SK-N-SH treated with all-trans-retinoic acid at 6 μM for 48 hours (cell line): Measurements from ENCODE around the gene SUGP1.
A peak's percentile ranks its signal among the peaks of the same experiment; 100 is the strongest.

Experiments
- ATAC-seq: fragments of 200-7000 bp; cut with Tn5 transposase; 3 replicates; pipeline ENCODE4 v1.9.1; 2020; ENCODE audit warnings: mild to moderate bottlenecking, moderate library complexity
- ARNTL ChIP-seq: fragments of 450-650 bp; formaldehyde crosslinking; IDR thresholded peaks from 2 replicates; pipeline ENCODE4 v1.5.0; 2020; ENCODE audit warnings: low read depth, mild to moderate bottlenecking, moderate library complexity, borderline replicate concordance
- CREB5 ChIP-seq: fragments of 250-450 bp; sonication (Bioruptor Pico); IDR thresholded peaks from 2 replicates; pipeline ENCODE4 v1.5.1; 2020; ENCODE audit warnings: low read depth, mild to moderate bottlenecking, moderate library complexity
- CSDC2 ChIP-seq: fragments of 250-450 bp; sonication (Bioruptor Pico); IDR thresholded peaks from 2 replicates; pipeline ENCODE4 v1.5.0; 2020; ENCODE audit warnings: mild to moderate bottlenecking, moderate library complexity
- CSRNP3 ChIP-seq: fragments of 250-450 bp; sonication (Bioruptor Pico); IDR thresholded peaks from 2 replicates; pipeline ENCODE4 v1.5.1; 2021; ENCODE audit warnings: mild to moderate bottlenecking, moderate library complexity
- ESRRG ChIP-seq: fragments of 250-450 bp; sonication (Bioruptor Pico); IDR thresholded peaks from 2 replicates; pipeline ENCODE4 v1.6.1; 2021; ENCODE audit warnings: mild to moderate bottlenecking
- GLIS3 ChIP-seq: fragments of 250-450 bp; sonication (Bioruptor Pico); IDR thresholded peaks from 2 replicates; pipeline ENCODE4 v1.5.0; 2020; ENCODE audit warnings: mild to moderate bottlenecking, moderate library complexity
- ISL1 ChIP-seq: fragments of 250-450 bp; sonication (Bioruptor Pico); IDR thresholded peaks from 2 replicates; pipeline ENCODE4 v2.1.2; 2022; ENCODE audit warnings: mild to moderate bottlenecking, moderate library complexity
- OSR1 ChIP-seq: fragments of 250-450 bp; sonication (Bioruptor Pico); IDR thresholded peaks from 2 replicates; pipeline ENCODE4 v1.8.0; 2022; ENCODE audit warnings: moderate library complexity, mild to moderate bottlenecking, inconsistent platforms
- PATZ1 ChIP-seq: fragments of 250-450 bp; sonication (Bioruptor Pico); IDR thresholded peaks from 2 replicates; pipeline ENCODE4 v1.8.0; 2020; ENCODE audit warnings: mild to moderate bottlenecking, moderate library complexity, borderline replicate concordance
- POU6F1 ChIP-seq: fragments of 250-450 bp; sonication (Bioruptor Pico); IDR thresholded peaks from 2 replicates; pipeline ENCODE4 v1.8.0; 2021; ENCODE audit warnings: low read depth, mild to moderate bottlenecking, moderate library complexity, borderline replicate concordance
- PPARA ChIP-seq: fragments of 250-450 bp; sonication (Bioruptor Pico); IDR thresholded peaks from 2 replicates; pipeline ENCODE4 v1.5.0; 2020; ENCODE audit warnings: mild to moderate bottlenecking, borderline replicate concordance
- RARB ChIP-seq: fragments of 250-450 bp; sonication (Bioruptor Pico); IDR thresholded peaks from 2 replicates; pipeline ENCODE4 v1.8.0; 2021; ENCODE audit warnings: mild to moderate bottlenecking, moderate library complexity
- SNAI2 ChIP-seq: fragments of 250-450 bp; sonication (Bioruptor Pico); IDR thresholded peaks from 2 replicates; pipeline ENCODE4 v1.5.0; 2020; ENCODE audit warnings: mild to moderate bottlenecking, moderate library complexity
- TCF4 ChIP-seq: fragments of 250-450 bp; sonication (Bioruptor Pico); IDR thresholded peaks from 2 replicates; pipeline ENCODE4 v1.8.0; 2021; ENCODE audit warnings: mild to moderate bottlenecking, moderate library complexity, borderline replicate concordance
- TOX ChIP-seq: fragments of 250-450 bp; sonication (Bioruptor Pico); IDR thresholded peaks from 2 replicates; pipeline ENCODE4 v1.8.0; 2021; ENCODE audit warnings: mild to moderate bottlenecking, moderate library complexity, borderline replicate concordance
- ZC3H10 ChIP-seq: fragments of 250-450 bp; sonication (Bioruptor Pico); IDR thresholded peaks from 2 replicates; pipeline ENCODE4 v1.5.1; 2021; ENCODE audit warnings: mild to moderate bottlenecking, moderate library complexity
- ZFP3 ChIP-seq: fragments of 250-450 bp; sonication (Bioruptor Pico); IDR thresholded peaks from 2 replicates; pipeline ENCODE4 v1.5.0; 2020; ENCODE audit warnings: mild to moderate bottlenecking, moderate library complexity
- ZFP30 ChIP-seq: fragments of 450-650 bp; formaldehyde crosslinking; IDR thresholded peaks from 2 replicates; pipeline ENCODE4 v1.5.0; 2022; ENCODE audit warnings: mild to moderate bottlenecking, moderate library complexity
- ZNF565 ChIP-seq: fragments of 450-650 bp; formaldehyde crosslinking; conservative IDR thresholded peaks from 2 replicates; pipeline ENCODE4 v1.5.0; 2020; ENCODE audit warnings: low read depth, mild to moderate bottlenecking, moderate library complexity
- ZNF70 ChIP-seq: fragments of 450-650 bp; formaldehyde crosslinking; IDR thresholded peaks from 2 replicates; pipeline ENCODE4 v1.5.0; 2020; ENCODE audit warnings: mild to moderate bottlenecking, moderate library complexity
- ZNF8 ChIP-seq: fragments of 450-650 bp; formaldehyde crosslinking; IDR thresholded peaks from 2 replicates; pipeline ENCODE4 v1.5.0; 2020; ENCODE audit warnings: mild to moderate bottlenecking, moderate library complexity

The SUGP1 gene

GRCh38 chr19:19259741-19260140 lies 60.6 kb downstream of the SUGP1 start:
- TF ChIP-seq TOX (CRISPR knock-in tag) (no peak), RARB (CRISPR knock-in tag) (no peak), PPARA (CRISPR knock-in tag) (no peak), CSDC2 (CRISPR knock-in tag) (no peak), ISL1 (no peak), OSR1 (no peak), CSRNP3 (no peak), GLIS3 (CRISPR knock-in tag) (no peak)
- peak; percentile 74 for ATAC-seq

DNA sequence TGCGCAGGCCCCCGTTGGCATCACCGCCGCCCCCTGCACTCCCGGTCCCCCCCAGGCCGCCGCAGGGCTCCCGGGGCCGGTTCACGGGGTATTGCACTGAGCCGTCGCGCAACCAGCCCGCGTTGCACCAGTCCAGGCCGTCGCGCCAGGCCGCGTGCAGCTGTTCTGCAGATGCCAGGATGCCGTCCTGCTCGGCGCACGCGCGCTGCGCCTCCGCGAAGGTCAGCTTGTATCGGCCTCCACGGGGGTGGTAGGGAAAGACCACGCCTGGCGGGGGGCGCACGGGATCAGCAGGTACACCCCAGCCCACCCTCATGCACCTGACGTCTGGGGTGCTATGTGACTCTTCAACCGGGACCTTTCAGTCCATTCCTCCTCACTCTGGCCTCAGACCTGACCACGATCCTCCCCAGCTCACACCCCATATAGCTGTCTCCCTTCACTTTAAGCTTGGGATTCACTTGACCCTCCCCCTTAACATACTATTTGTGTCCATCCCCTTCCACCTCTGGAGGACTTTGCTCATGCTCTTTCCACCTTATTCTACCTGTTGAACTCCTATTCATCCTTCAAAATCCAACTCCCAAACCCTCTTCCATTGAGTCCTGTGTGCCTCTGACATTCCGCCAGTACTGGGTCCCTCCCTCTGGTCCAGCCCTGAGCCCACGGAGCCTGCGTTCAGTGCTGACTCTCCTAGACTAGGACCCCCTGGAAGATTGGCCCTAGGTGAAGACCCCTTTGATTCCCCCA lies 61.5 kb downstream of the SUGP1 start:
- TF ChIP-seq ZFP3 (peak; percentile 92), GLIS3 (CRISPR knock-in tag) (no peak)
- ATAC-seq = no peak

GRCh38 chr19:19257836-19258588 lies 62.3 kb downstream of the SUGP1 start:
- no peak for TF ChIP-seq ZFP30 (CRISPR knock-in tag)
- no peak for TF ChIP-seq POU6F1 (CRISPR knock-in tag)
- no peak for TF ChIP-seq ARNTL
- no peak for TF ChIP-seq SNAI2 (CRISPR knock-in tag)
- TF ChIP-seq CSRNP3 = no peak
- no peak for TF ChIP-seq ZNF70 (CRISPR knock-in tag)
- no peak for TF ChIP-seq RARB (CRISPR knock-in tag)
- TF ChIP-seq ZNF8 (CRISPR knock-in tag) = no peak
- no peak for TF ChIP-seq ZC3H10 (CRISPR knock-in tag)
- no peak for TF ChIP-seq TCF4 (CRISPR knock-in tag)
- TF ChIP-seq ESRRG (CRISPR knock-in tag) = no peak
- no peak for TF ChIP-seq ISL1
- TF ChIP-seq ZFP3 = no peak
- ATAC-seq = no peak

DNA sequence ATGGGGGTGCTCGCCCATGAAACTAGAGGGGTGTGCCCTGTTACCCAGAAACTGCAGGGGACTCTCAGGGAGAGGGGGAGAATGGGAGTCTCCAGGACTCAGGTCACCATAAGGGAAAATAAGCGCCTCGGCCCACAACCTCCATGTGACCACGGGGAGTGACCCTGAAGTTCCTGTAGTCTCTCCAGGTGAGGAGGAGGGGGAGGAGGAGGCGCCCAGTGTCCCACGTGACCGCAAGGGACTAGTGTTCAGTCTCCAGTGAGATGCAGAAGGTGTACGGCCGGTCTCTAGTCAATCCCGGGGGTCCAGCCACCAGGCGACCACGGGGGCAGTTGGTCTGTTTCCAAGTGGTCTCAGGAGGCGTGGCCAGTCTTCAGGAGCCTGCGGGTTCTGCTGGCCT lies 63.2 kb downstream of the SUGP1 start:
- no peak for ATAC-seq
- TF ChIP-seq ZNF70 (CRISPR knock-in tag) = no peak
- no peak for TF ChIP-seq PATZ1 (CRISPR knock-in tag)
- no peak for TF ChIP-seq ESRRG (CRISPR knock-in tag)
- no peak for TF ChIP-seq POU6F1 (CRISPR knock-in tag)
- no peak for TF ChIP-seq CSRNP3
- TF ChIP-seq ZNF565 (CRISPR knock-in tag) = no peak
- TF ChIP-seq TOX (CRISPR knock-in tag) = no peak
- no peak for TF ChIP-seq CREB5
- TF ChIP-seq ZC3H10 (CRISPR knock-in tag) = no peak
- no peak for TF ChIP-seq ZFP3
- TF ChIP-seq PPARA (CRISPR knock-in tag) = no peak
- no peak for TF ChIP-seq GLIS3 (CRISPR knock-in tag)
- TF ChIP-seq TCF4 (CRISPR knock-in tag) = no peak
- no peak for TF ChIP-seq CSDC2 (CRISPR knock-in tag)
